HepG2 (cell line): Measurements from ENCODE around the gene PIEZO2. TPM values are rescaled to one million over a fixed set of nuclear protein-coding genes. Genes with fewer than 3 reads are reported as not detected.
A peak's percentile ranks its signal among the peaks of the same experiment; 100 is the strongest.

Experiments
- ATF7 ChIP-seq, 2 experiments: fragments of 450-650 bp in 1 of 2; sonication (generic) in 1 of 2; formaldehyde crosslinking in 1 of 2; IDR thresholded peaks; 2 replicates each; pipeline versions ENCODE4 v1.4.0 to v1.6.1; 2016 to 2020; ENCODE audit warnings: antibody characterized with exemption in 1 of 2, mild to moderate bottlenecking in 1 of 2, missing genetic modification reagents in 1 of 2
- CERS6 ChIP-seq: sonication (generic); formaldehyde crosslinking; IDR thresholded peaks from 2 replicates; pipeline ENCODE4 v1.5.0; 2020; ENCODE audit warnings: missing genetic modification reagents
- CREB1 ChIP-seq, 2 experiments: fragments of 450-650 bp in 1 of 2; IDR thresholded peaks; 2 replicates each; pipeline ENCODE4 v1.6.1; 2016 to 2017; ENCODE audit warnings: control low read depth in 1 of 2, mild to moderate bottlenecking in 1 of 2, missing compliant biosample characterization in 1 of 2, missing genetic modification characterization in 1 of 2
- EHMT2 ChIP-seq: fragments of 200-600 bp; sonication (generic); IDR thresholded peaks from 2 replicates; pipeline ENCODE4 v1.7.0; 2017; ENCODE audit warnings: antibody characterized with exemption, low read depth, low read length, borderline replicate concordance
- FOXA1 ChIP-seq, 2 experiments: fragments of 450-650 bp in 1 of 2; sonication (generic) in 1 of 2; formaldehyde crosslinking in 1 of 2; IDR thresholded peaks; 2 replicates each; pipeline versions ENCODE4 v1.4.0 to v1.6.1; 2016 to 2020; ENCODE audit warnings: missing genetic modification reagents in 1 of 2
- FOXP1 ChIP-seq, 2 experiments: fragments of 450-650 bp in 1 of 2; IDR thresholded peaks; 2 replicates each; pipeline ENCODE4 v1.6.1; 2017 to 2018; ENCODE audit warnings: antibody characterized with exemption in 1 of 2
- HIC2 ChIP-seq: sonication (generic); formaldehyde crosslinking; IDR thresholded peaks from 2 replicates; pipeline ENCODE4 v1.9.0; 2022; ENCODE audit warnings: low read depth, missing genetic modification reagents
- IRF2 ChIP-seq: IDR thresholded peaks from 2 replicates; pipeline ENCODE4 v1.6.1; 2018; ENCODE audit warnings: missing genetic modification reagents, missing compliant biosample characterization
- NCOA1 ChIP-seq: sonication (generic); formaldehyde crosslinking; IDR thresholded peaks from 2 replicates; pipeline ENCODE4 v1.9.0; 2021; ENCODE audit warnings: missing genetic modification reagents
- NR1H2 ChIP-seq: sonication (generic); formaldehyde crosslinking; IDR thresholded peaks from 2 replicates; pipeline ENCODE4 v1.8.1; 2022; ENCODE audit warnings: low read depth, missing genetic modification reagents, borderline replicate concordance
- NR2F2 ChIP-seq: IDR thresholded peaks from 2 replicates; pipeline ENCODE4 v1.6.1; 2012; ENCODE audit warnings: low read depth, inconsistent platforms, borderline replicate concordance
- RNF219 ChIP-seq: sonication (generic); formaldehyde crosslinking; IDR thresholded peaks from 2 replicates; pipeline ENCODE4 v1.5.0; 2020; ENCODE audit warnings: mild to moderate bottlenecking, missing genetic modification reagents
- SRSF9 ChIP-seq: fragments of 200-400 bp; formaldehyde crosslinking; IDR thresholded peaks from 2 replicates; pipeline ENCODE4 v1.6.1; 2018; ENCODE audit warnings: borderline replicate concordance, mild to moderate bottlenecking, low read depth, low read length; ENCODE audit not compliant: insufficient read depth, poor library complexity, severe bottlenecking
- TERF1 ChIP-seq: sonication (generic); formaldehyde crosslinking; IDR thresholded peaks from 2 replicates; pipeline ENCODE4 v1.8.0; 2022; ENCODE audit warnings: mild to moderate bottlenecking, missing genetic modification reagents, moderate library complexity
- TSC22D2 ChIP-seq: sonication (generic); formaldehyde crosslinking; IDR thresholded peaks from 2 replicates; pipeline ENCODE4 v1.5.1; 2020; ENCODE audit warnings: missing genetic modification reagents, mild to moderate bottlenecking, borderline replicate concordance
- ZC3H4 ChIP-seq: sonication (generic); formaldehyde crosslinking; IDR thresholded peaks from 2 replicates; pipeline ENCODE4 v1.4.0; 2020; ENCODE audit warnings: missing genetic modification reagents, borderline replicate concordance
- ZNF253 ChIP-seq: sonication (generic); formaldehyde crosslinking; IDR thresholded peaks from 2 replicates; pipeline ENCODE4 v1.8.0; 2022; ENCODE audit warnings: mild to moderate bottlenecking, missing genetic modification reagents, borderline replicate concordance
- ZNF3 ChIP-seq: IDR thresholded peaks from 2 replicates; pipeline ENCODE4 v1.7.0; 2017; ENCODE audit warnings: inconsistent platforms
- ZNF350 ChIP-seq: sonication (generic); formaldehyde crosslinking; IDR thresholded peaks from 2 replicates; pipeline ENCODE4 v1.4.0; 2020; ENCODE audit warnings: mild to moderate bottlenecking, low read depth, missing genetic modification reagents, borderline replicate concordance
- ZNF547 ChIP-seq: sonication (generic); formaldehyde crosslinking; IDR thresholded peaks from 2 replicates; pipeline ENCODE4 v1.5.1; 2020; ENCODE audit warnings: mild to moderate bottlenecking, missing genetic modification reagents
- ZNF710 ChIP-seq: sonication (generic); formaldehyde crosslinking; IDR thresholded peaks from 2 replicates; pipeline ENCODE4 v1.5.0; 2020; ENCODE audit warnings: mild to moderate bottlenecking, missing genetic modification reagents, borderline replicate concordance
- polyA plus RNA-seq, 8 experiments: library from polyadenylated mRNA; depleted of rRNA in 3 of 8; stranded (reverse) in 7 of 8; unstranded in 1 of 8; fragments of >200 nt; fragmentation: Illumina TruSeq in 4 of 8; extraction: Trizol in 4 of 8; gene quantifications; 2 replicates each; pipeline versions ENCODE4 v1.2.1 to v1.2.3, GENCODE V29; 2011 to 2016; ENCODE audit warnings: low read depth in 4 of 8, missing spikeins in 1 of 8, mixed read lengths in 1 of 8; ENCODE audit not compliant: insufficient read depth in 1 of 8
- total RNA-seq, 5 experiments: library from RNA; depleted of rRNA; stranded (reverse); fragments of >200 nt; fragmentation: Illumina TruSeq; extraction: Trizol; gene quantifications; 2 replicates each; pipeline ENCODE4 v1.2.3, GENCODE V29; 2016; ENCODE audit warnings: low read depth in 1 of 5

The PIEZO2 gene
- total and polyA plus RNA-seq, 2 of the 13 experiments (the other 11 are each of a cell fraction or from before 2014, with no cell fraction given), result 15.2 to 27.2 TPM

GRCh38 chr18:11177382-11177781, 28.0 kb upstream of the PIEZO2 start (continued):
- TF ChIP-seq ATF7 (IDR thresholded peaks at IDR 0.05), result no peak
- TF ChIP-seq ATF7 (CRISPR knock-in tag; IDR thresholded peaks at IDR 0.05), result no peak
- no peak for TF ChIP-seq RNF219
- TF ChIP-seq IRF2, result no peak
- no peak for TF ChIP-seq ZNF710
- TF ChIP-seq ZNF350, result no peak
- TF ChIP-seq CREB1 (IDR thresholded peaks at IDR 0.05), result no peak
- TF ChIP-seq CREB1 (CRISPR knock-in tag; IDR thresholded peaks at IDR 0.05), result no peak
- no peak for TF ChIP-seq ZNF253
- TF ChIP-seq EHMT2, result no peak
- TF ChIP-seq ZC3H4, result no peak
- no peak for TF ChIP-seq TSC22D2
- TF ChIP-seq NR2F2, result no peak
- TF ChIP-seq TERF1 (CRISPR knock-in tag), result no peak
- no peak for TF ChIP-seq NCOA1 (CRISPR knock-in tag)
- TF ChIP-seq ZNF3 (CRISPR knock-in tag), result no peak
- TF ChIP-seq SRSF9, result no peak
- no peak for TF ChIP-seq HIC2 (CRISPR knock-in tag)
- no peak for TF ChIP-seq CERS6
- no peak for TF ChIP-seq ZNF547 (CRISPR knock-in tag)
- TF ChIP-seq FOXP1 (IDR thresholded peaks at IDR 0.05), result no peak
- TF ChIP-seq FOXP1 (CRISPR knock-in tag; IDR thresholded peaks at IDR 0.05), result 0 out of 2 replicates have a peak, but pooled peaks have one; percentile 4
- no peak for TF ChIP-seq FOXA1 (IDR thresholded peaks at IDR 0.05)
- TF ChIP-seq FOXA1 (CRISPR knock-in tag; IDR thresholded peaks at IDR 0.05), result peak; percentile 43; the same call in 1 of the 2 replicates
- TF ChIP-seq NR1H2 (CRISPR knock-in tag), result no peak
